Fibroblast of peridontal ligament (primary cell): ENCODE measurements around the gene GAST.

Source experiments
- DNase-seq: peaks from one replicate; pipeline ENCODE4 v3.0.0-alpha.2; 2010; ENCODE audit errors: extremely low read depth

GAST gene

GRCh38 chr17:41707803-41708669, 4.1 kb upstream of the GAST start:
- no peak for DNase-seq

- peak; percentile 46 for DNase-seq
Observed at GRCh38 chr17:41710472-41711090, 1.6 kb upstream of the GAST start.

DNA sequence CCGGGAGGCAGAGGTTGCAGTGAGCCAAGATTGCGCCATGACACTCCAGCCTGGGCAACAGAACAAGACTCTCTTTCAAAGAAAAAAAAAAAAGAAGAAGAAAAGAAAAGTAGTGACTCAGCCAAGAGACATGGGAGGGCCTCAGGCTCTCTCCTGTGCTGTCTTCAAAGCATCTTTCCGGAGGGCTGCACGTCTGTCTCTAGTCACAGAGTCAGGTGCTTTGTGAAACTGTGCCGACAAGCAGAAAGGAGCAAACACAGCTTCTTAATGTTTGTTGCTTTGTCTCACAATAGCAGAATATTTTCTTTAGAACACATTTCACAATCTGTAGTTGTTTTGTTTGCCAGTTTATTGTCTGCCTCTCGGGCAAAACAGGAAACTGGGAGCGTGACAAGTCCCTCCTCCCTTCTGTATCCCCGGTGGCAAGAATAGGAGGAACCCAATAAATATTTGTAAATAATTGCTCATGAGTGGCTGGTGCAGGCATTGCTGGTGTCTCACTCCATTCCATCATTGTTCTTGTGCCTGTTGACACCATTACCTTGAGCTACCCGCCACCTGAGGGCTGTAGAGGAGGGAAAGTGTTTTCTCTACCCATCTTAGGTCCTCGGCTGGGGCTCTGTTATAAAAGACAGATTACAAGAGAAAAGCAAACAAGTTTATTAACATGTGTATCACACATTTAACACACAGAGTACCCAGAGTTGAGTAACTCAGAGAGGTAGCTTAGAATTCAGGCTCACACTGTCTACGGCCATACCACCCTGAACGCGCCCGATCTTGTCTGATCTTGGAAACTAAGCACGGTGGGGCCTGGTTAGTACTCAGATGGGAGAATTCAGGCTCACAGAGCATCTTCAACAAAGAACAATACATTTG, 5.5 kb downstream of the GAST start:
- DNase-seq = peak; percentile 8

DNA sequence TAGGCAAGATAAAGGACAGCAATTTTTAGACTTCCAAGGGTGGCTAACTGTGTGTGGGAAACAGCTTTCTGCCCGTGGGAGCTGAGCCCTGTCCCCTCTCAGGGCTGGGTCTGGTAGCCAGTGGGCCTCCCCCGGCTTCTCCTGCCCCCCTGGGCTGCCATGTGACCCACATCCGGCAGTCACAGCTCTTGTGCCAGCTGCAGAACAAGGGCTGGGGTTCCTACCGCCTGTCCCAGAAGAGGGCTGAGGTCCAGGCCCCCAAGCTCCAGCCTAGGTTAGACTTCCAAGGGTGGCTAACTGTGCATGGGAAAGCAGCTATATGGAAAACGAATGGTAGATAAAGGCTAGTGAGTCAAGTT, 6.1 kb downstream of the GAST start:
- no peak for DNase-seq

GRCh38 chr17:41722231-41722630, 10.1 kb downstream of the GAST start:
- no peak for DNase-seq

DNA sequence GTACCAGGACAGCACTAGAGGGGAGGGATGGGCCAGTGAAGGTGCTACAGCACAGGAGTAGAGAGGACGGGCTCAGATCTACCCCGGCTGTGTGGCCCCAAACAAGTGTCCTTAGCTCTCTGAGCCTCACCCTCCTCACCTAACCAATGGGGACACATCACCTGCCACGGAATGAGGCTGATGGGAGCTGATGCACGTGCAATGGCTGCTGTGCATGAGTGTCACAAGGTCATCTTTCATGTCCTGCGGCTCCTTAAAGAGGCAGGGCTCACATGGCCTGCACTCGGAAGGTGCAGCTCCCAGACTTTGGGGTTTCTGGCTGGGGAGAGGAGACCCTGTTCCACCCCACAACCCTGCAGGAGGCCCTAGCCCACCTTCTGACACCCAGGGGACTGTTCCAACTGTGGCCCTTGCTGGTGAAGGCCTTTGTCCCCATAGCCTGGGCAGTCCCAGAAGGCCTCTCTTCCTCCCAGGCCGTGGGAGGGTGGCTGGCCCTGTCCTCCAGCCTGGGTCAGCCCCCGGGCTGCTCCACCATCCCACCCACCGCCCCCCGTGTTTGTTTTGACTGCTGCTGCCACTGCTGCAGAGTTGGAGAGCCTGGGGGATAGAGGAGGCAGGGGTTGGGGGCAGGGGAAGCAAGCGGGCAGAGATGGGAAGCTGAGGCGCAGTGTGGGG, 11.8 kb downstream of the GAST start:
- DNase-seq = no peak

DNA sequence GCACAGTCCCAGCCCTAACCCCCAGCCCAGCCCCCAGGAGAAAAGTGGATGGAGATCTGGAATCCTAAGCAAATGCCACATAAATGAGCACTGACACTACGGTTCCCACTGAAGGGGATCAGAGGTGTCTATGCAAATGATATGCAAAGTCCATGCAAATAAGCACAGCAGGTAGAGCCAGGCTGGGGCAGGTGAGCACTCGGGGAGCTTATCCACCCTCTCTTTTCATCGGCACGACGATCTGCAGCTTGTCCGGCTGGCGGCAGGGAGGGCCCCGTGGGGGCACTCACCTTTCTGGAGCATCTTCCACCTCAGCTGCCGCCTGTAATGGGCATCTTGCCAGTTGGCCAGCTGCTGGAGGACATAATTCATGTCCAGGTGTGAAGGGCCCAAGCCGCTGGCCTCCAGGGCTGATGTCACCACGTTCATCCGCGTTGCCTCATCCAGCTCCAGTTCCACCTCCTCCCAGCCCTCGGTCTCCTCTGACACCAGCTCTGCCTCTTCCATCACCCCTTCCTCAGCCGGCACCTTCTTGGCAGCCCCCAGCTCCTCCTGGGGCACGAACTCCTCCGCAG, 12.4 kb downstream of the GAST start:
- no peak for DNase-seq

GRCh38 chr17:41725134-41725533, 13.0 kb downstream of the GAST start:
- no peak for DNase-seq

GRCh38 chr17:41728056-41728455, 15.9 kb downstream of the GAST start:
- no peak for DNase-seq

DNA sequence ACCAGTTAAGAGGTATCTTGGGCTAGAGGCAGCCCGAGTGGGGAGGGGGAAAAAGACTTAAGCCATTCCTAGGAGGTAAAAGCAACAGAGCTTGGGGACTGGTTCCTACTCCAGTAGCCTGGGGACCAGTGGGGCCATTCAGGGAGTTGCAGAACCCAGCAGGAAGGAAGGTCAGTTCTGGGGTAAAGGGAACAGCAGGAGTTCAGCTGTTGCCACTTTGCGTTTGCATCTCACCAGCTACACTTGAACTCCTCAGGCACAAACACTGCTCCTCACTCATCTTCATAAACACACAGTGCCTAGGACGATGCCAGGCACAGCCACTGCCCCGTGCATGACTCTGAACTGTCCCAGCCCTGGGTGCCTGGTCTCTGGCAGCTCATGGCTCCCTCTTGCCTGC, 18.3 kb downstream of the GAST start:
- DNase-seq = no peak

DNA sequence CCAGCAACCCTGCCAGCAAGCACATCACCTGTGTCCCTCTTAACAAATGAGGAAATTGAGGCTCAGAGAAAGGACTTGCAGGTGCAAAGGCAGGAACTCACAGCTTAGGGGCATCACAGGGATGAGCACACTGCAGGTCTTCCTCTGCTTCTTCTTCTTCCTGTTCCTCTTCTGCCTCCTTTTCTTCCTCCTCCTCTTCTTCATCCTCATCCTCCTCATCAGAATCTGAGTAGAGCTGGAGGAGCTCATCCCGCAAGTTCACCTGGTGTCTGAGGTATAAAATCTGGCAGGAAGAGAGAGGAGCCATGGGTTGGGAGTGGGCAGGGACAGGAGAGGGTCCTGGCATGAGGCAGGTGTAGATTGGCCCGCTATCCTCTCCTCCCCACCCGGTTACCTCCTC, 19.7 kb downstream of the GAST start:
- no peak for DNase-seq

- DNase-seq = no peak
Observed at GRCh38 chr17:41733348-41734138, 21.4 kb downstream of the GAST start.

DNA sequence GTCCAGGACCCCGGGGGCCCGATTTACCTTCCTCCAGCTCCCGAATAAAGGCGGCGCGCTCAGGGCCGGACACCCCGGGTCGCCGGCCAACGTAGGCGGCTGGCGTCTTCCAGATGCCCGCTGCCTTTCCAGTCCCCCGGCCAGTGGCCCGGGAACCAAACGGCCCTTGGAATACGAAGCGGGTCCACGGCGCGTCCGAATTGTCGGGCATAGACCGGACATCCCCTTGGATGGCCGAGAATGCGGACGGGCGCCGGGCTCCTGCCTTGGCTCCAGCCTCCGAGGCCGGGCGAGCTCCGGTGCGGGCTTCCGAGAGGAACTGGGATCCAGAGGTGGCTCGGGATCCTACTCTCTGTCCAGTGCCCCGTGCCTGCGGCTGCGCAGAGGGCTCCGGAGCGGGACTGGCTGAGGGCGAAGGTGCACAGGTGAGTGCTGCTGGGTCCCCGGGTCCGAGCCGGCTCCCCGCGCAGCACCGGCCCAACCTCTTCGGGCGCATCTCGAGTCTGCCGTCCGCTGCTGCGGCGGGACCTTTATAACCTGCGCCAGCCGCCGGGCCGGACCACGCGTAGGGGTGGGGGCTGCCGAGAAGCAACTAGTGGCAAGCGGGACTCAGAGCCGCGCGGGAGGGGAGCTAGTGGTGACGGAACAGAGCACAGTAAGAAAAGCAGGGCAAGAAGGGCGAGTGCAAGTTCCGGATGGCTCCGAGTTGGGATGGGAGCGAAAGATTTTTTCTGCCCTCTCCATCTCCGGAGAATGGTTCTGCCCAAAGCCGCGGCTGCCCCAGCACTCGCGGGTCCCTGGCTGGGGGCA, 22.2 kb downstream of the GAST start, which contains the start of gene HAP1:
HAP1 (minus strand) TSS at position 505 of the 810 bp plus-strand sequence; CDS start at position 496, 9 bp downstream.
- peak; percentile 12 for DNase-seq

- DNase-seq = peak; percentile 9
Observed at GRCh38 chr17:41734949-41735313, 22.8 kb downstream of the GAST start.

DNA sequence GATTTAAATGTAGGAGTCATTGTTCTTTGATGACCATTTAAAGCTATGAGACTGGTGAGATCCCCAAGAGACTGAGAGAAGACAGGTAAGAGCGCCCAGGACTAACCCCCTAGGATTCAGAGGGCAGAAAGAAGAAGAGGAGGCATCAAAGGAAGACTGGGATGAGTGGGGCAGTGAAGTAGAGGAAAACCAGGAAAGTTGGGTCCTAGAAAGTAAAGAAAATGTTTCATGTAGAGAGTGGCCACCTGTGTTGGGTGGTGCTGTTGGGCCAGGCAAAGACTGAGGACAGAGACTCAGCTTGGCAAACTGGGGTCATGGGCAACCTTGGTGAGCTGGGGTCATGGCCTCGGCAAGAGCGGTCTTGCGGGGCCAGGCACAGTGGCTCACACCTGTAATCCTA, 23.6 kb downstream of the GAST start:
- DNase-seq = no peak

DNA sequence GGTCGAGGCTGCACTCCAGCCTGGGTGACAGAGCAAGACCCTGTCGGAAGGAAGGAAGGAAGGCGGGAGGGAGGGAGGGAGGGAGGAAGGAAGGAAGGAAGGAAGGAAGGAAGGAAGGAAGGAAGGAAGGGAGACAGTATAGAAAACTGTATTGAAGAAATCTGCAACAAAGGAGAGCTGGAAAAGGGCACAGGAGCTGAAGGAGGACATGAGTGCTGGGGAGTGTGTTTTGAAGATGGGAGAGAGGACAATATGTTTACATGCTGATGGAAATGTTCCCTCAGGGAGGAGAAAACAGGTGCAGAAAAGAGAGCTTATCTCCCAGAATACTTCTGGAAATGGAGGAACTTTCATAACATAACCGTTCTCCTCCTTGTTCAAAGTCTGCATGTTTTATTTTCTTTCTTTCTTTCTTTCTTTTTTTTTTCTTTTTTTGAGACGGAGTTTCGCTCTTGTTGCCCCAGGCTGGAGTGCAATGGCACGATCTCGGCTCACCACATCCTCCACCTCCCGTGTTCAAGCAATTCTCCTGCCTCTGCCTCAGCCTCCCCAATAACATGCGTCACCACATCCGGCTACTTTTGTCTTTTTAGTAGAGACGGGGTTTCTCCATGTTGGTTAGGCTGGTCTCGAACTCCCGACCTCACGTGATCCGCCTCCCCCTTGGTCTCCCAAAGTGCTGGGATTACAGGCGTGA, 25.0 kb downstream of the GAST start:
- no peak for DNase-seq

DNA sequence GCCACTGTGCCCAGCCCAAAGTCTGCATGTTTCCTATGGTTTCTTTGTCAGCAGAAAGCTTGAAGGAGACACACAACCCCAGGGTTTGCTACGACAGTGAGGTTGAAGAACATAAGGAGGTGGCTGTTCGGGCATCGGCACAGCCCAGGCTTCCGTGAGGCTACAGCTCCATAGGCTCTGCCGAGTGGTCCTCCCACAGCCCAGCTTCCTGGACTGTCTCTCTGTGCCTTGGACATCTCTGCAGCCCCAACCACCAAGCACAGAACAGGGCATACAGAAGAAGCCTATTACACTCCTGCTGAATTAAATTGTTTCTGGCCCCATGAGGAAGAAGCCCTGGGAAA, 25.5 kb downstream of the GAST start:
- no peak for DNase-seq

DNA sequence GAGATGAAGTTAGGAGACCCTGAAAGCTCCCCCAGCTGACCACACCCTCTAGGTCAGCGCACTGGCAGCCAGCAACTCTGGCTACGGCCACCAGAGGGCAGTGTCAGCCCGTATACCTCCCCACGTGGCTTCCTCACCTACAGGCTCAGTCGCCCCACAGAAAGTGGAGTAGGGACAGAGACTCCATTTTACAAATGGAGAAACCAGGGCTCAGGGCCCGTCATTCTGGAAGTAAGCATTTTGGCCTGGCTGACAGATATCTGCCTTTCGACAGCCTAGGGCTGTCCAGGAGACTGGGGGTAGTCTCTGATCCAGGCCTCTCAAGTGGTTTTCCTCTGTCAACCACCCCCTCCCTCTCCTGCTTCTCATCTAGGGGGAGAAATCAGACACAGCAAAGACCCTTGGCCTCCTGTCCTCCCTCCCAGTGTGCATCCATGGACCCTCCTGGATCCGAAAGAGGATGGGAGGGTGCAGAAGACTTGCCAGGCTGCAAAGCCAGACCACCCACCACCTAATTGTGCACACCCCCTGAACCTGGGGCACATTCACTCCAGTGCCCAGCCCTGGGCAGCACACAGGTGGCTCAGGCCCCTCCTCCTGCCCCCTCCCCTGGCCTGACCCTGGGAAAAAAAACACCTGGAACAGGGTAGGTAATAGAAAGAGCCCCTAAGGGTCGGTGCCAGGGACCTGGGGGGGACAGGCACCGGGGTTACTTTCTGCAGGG, 26.1 kb downstream of the GAST start:
- DNase-seq = peak; percentile 71

DNA sequence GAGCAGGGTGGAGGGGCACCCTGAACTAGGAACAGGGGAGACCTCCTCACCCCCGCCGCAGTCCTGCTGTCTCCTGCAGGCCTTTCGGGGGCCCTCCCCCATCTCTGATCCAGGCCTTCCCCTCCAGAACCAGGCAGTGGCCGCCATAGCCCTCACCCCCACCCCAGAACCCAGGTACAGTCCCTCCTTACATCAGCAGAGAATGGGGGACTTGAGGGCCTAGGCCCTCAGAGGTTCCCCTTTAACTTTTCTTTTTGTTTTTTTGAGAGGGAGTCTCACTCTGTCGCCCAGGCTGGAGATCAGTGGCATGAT, 26.6 kb downstream of the GAST start:
- DNase-seq = no peak
